ENCODE results near the gene ACAD9. TPM values are rescaled to one million over a fixed set of nuclear protein-coding genes. Genes with fewer than 3 reads are reported as not detected.

ACAD9 gene
- total RNA-seq, 2 donors from 2014 or later, result 37.0 to 62.4 TPM

DNA sequence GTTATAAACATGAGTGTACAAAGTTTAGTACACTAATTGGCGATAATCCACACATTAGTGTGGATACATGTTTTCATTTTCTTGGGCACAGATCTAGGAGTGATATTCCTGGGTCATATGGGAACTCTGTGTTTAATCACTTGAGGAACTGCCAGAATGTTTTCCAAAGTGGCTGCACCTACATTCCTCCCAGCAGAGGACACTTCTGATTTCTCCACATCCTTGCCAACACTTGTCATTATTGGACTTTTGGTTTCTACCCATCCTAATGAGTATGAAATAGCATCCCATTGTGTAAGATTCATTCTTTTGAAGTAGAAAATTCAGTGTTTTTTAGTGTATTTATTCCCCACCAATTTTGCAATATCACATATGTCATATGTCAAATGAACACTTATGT, 60.8 kb downstream of the ACAD9 start:
- ATAC-seq (no peak), DNase-seq (no peak)
- Mint-ChIP-seq H3K36me3 (ENCODE audit: low read depth) (peaks cover 2% of the 10 kb centered on the region), H3K4me1 (no peaks in the 10 kb centered on the region), H3K27ac (no peak overlapping the region), H3K27me3 (peaks cover 32% of the 10 kb centered on the region), H3K4me3 (no peak overlapping the region)
- H3K9me3 ChIP-seq (ENCODE audit: control insufficient read depth, low read length, poor library complexity, severe bottlenecking), result no peaks in the 10 kb centered on the region

DNA sequence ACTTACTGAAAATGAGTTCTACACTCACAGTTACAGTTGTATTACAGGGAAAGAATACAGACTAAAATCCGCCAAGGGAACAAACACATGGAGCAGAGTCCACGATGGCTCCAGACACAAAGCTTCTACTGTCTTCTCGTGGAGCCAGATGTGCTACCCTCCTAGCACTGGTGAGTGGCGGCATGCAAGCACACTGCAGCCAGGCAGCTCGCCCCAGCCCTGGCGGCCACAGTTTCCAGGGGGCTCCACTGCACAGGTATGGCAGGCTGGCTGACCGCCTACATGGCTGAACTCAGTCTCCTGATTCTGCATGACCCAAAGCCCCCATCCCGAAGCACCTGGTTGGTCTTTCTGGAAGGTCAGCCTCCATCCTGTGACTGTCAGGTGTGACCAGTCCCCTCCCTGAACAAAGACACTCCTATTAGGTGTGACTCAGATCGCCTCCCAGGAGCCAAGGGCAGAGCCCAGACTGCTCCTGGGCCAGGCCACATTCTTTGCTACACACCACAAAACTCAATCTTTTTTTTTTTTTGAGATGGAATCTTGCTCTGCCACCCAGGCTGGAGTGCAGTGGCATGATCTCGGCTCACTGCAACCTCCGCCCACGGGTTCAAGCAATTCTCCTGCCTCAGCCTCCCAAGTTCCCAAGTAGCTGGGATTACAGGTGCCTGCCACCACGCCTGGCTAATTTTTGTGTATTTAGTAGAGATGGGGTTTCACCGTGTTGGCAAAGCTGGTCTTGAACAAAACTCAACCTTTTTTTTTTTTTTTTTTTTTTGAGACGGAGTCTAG, 62.9 kb downstream of the ACAD9 start:
- no peaks in the 10 kb centered on the region for H3K4me1 Mint-ChIP-seq
- H3K36me3 Mint-ChIP-seq (ENCODE audit: low read depth), result peaks cover 2% of the 10 kb centered on the region
- H3K4me3 Mint-ChIP-seq, result no peak overlapping the region
- H3K27me3 Mint-ChIP-seq, result peaks cover 45% of the 10 kb centered on the region
- DNase-seq (no peak), ATAC-seq (no peak)
- no peaks in the 10 kb centered on the region for H3K9me3 ChIP-seq (ENCODE audit: control insufficient read depth, low read length, poor library complexity, severe bottlenecking)
- H3K27ac Mint-ChIP-seq, result no peak overlapping the region

DNA sequence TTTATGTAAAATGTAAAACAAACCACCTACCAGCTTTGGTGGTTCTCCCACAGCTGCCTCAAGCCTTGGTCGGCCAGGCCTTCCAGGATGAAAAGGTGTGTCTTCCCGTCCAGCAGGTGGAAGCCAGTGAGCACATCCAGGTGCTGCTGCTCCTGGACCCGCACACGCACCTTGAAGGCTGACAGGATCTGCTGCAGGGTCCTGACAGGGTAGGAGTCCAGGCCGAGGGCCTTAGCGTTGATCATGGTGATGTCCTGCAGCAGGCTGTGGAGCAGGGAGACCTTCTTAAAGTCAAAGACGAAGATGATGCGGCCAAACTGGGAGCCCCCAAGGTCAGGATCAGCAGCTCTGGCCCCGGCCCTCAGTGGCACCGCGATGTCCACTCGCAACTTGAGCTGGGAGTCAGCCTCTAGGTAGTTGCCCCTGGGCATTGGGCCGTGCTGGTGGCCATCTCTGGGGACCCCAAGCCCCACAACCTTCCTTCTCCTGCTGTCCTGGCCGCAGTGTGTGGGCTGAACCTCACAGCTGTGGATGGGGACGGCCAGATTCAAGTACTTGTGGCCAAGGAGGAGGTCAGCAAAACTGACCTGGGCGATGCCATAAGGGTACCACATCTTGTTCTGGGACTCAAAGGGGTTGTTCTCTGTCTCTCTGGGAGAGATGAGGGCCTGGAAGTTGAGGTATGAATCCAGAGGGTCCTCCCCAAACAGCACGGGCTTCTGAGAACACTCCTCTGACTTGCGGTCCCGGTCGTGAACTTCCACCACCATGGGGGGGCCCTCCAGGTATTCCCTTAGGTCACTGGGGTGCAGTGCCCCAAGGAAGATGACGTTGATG, 65.8 kb downstream of the ACAD9 start:
- no peaks in the 10 kb centered on the region for H3K9me3 ChIP-seq (ENCODE audit: control insufficient read depth, low read length, poor library complexity, severe bottlenecking)
- peaks cover 2% of the 10 kb centered on the region for H3K36me3 Mint-ChIP-seq (ENCODE audit: low read depth)
- ATAC-seq, result no peak
- H3K4me3 Mint-ChIP-seq, result no peak overlapping the region
- H3K27ac Mint-ChIP-seq, result no peak overlapping the region
- no peak for DNase-seq
- no peaks in the 10 kb centered on the region for H3K4me1 Mint-ChIP-seq
- peaks cover 34% of the 10 kb centered on the region for H3K27me3 Mint-ChIP-seq

DNA sequence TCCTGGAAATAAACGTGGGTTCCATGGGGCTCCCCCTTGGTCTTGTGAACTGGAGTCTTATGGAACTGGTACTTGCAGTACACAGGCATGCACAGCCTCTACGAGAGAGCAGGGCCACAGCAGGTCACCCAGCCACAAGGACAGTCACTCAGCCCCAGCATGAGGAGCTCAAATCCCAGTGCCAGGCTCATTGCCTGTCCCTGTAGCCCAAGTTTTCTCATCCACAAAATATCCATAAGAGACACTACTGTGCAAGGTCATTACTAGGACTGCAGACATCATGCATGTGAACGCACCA, 66.4 kb downstream of the ACAD9 start:
- ATAC-seq (no peak), DNase-seq (no peak)
- Mint-ChIP-seq H3K4me1 (no peaks in the 10 kb centered on the region), H3K36me3 (ENCODE audit: low read depth) (peaks cover 2% of the 10 kb centered on the region), H3K4me3 (no peak overlapping the region), H3K27ac (no peak overlapping the region), H3K27me3 (peaks cover 32% of the 10 kb centered on the region)
- H3K9me3 ChIP-seq (ENCODE audit: control insufficient read depth, low read length, poor library complexity, severe bottlenecking), result no peaks in the 10 kb centered on the region

DNA sequence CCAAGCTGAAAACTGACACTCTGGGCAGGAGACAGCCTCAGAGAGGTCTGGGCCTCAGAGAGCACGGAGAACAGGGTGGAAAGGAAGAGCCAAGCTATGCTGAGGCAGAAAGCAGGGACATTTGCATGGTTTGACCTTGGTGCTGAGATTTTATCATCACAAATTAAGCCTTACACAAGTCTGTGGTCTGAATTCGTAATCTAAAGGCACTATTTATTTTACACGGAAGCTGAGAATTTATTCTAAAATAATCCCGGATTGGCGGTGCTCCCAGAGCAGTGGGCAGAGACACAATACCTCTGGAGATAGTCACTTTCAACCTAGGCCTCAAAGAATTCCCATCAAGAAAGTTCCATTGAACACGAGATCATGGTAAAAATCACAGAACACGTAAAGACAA, 67.0 kb downstream of the ACAD9 start:
- ATAC-seq (no peak), DNase-seq (no peak)
- Mint-ChIP-seq H3K36me3 (ENCODE audit: low read depth) (peaks cover 2% of the 10 kb centered on the region), H3K27me3 (peaks cover 32% of the 10 kb centered on the region), H3K4me1 (no peaks in the 10 kb centered on the region), H3K27ac (no peak overlapping the region), H3K4me3 (no peak overlapping the region)
- no peaks in the 10 kb centered on the region for H3K9me3 ChIP-seq (ENCODE audit: control insufficient read depth, low read length, poor library complexity, severe bottlenecking)

DNA sequence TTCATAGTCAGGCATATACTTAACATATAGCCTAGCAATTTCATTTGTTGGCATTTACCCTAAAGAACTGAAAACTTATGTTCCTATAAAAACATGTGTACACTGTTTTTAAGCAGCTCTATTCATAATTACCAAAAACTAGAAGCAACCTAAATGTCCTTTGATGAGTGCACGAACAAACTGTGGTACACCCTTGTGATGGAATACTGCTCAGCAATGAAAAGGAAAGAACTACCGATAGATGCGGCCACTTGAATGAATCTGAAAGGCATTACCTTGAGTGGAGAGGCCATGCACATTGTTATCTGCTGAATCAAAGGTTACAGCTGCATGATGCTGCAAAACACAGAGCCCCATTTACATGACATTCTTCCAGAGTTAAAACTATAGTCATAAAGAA, 69.7 kb downstream of the ACAD9 start:
- no peak for DNase-seq
- no peaks in the 10 kb centered on the region for H3K9me3 ChIP-seq (ENCODE audit: control insufficient read depth, low read length, poor library complexity, severe bottlenecking)
- Mint-ChIP-seq H3K4me1 (no peaks in the 10 kb centered on the region), H3K36me3 (ENCODE audit: low read depth) (peaks cover 2% of the 10 kb centered on the region), H3K4me3 (no peak overlapping the region), H3K27me3 (peaks cover 26% of the 10 kb centered on the region), H3K27ac (no peak overlapping the region)
- no peak for ATAC-seq

DNA sequence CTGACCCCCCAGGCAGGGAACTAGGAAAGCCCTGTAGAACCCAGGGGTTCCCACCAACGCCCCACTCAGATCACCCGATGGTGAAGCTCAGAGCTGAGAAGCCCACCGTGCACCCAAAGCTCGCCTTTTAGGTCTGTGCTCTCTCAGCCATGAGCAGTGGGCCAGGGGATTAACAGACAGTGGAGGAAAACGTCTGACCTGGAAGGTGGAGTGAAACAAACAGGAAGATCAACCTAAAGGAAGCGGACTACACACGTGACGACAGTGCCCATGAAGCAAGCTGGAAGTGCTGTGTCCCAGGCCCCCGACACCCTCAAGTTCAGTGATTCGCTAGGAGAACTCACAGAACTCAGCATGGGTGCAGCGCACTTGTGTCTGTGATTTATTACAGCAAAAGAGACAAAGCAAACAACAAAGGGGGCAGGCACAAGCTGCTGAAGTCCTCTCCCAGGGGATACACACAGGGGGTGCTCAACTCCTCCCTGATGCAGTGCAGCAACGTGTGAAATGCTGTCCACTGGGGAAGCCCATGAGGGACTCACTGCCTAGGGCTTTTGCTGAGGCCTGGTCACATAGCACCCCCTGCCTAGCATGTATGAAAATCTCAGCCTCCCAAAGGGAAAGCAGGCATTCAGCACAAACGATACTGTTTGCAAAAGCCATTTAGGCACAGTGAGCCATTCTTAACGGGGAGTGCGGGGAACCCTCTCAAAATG, 71.0 kb downstream of the ACAD9 start:
- DNase-seq (no peak), ATAC-seq (no peak)
- H3K9me3 ChIP-seq (ENCODE audit: control insufficient read depth, low read length, poor library complexity, severe bottlenecking), result no peaks in the 10 kb centered on the region
- H3K27me3 Mint-ChIP-seq, result peaks cover 17% of the 10 kb centered on the region
- H3K4me3 Mint-ChIP-seq, result no peak overlapping the region
- H3K36me3 Mint-ChIP-seq (ENCODE audit: low read depth), result no peaks in the 10 kb centered on the region
- H3K27ac Mint-ChIP-seq, result no peak overlapping the region
- no peaks in the 10 kb centered on the region for H3K4me1 Mint-ChIP-seq

DNA sequence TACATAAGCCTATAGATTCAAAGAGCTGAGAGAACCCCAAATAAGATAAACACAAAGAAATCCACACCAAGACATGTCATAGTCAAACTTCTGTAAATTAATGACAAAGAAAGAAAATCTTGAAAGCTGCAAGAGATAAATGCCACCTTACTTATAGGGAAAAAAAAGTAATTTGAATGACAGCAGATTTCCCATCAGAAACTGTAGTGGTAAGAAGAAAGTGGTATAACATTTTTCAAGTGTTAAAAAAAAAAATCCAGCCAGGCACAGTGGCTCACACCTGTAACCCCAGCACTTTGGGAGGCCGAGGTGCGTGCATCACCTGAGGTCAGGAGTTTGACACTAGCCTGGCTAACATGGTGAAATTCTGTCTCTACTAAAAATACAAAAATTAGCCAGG, 77.0 kb downstream of the ACAD9 start:
- H3K27ac Mint-ChIP-seq, result no peak overlapping the region
- H3K36me3 Mint-ChIP-seq (ENCODE audit: low read depth), result peaks cover 4% of the 10 kb centered on the region
- ATAC-seq (no peak), DNase-seq (no peak)
- H3K27me3 Mint-ChIP-seq, result peaks cover 24% of the 10 kb centered on the region
- H3K4me1 Mint-ChIP-seq, result no peaks in the 10 kb centered on the region
- no peak overlapping the region for H3K4me3 Mint-ChIP-seq
- no peaks in the 10 kb centered on the region for H3K9me3 ChIP-seq (ENCODE audit: control insufficient read depth, low read length, poor library complexity, severe bottlenecking)

Other genes with a start within 250 kb of the ACAD9 start
- 100 to 1,000 TPM; 117 TPM for gene RPN1, start 228.8 kb upstream of the ACAD9 start, total RNA-seq
- 100 to 1,000 TPM; 145 to 166 TPM for gene RAB7A, start 153.4 kb upstream of the ACAD9 start, total RNA-seq
- under 1 TPM; 0.15 to 0.37 TPM for gene CFAP92, start 114.5 kb downstream of the ACAD9 start, total RNA-seq
- gene EFCC1, start 121.7 kb downstream of the ACAD9 start, total RNA-seq, result under 1 TPM in 1 of 2 donors, not detected in 1; 0.12 TPM
- 10 to 100 TPM in 1 of 2 donors, 1 to 10 TPM in 1; 3.8 to 68.5 TPM for gene GP9, start 181.2 kb downstream of the ACAD9 start, total RNA-seq
- gene RAB43, start 242.2 kb downstream of the ACAD9 start, total RNA-seq, result 10 to 100 TPM; 33.7 to 37.8 TPM